IMR-90 (cell line): ENCODE data around the gene PBRM1. TPM values are rescaled to one million over a fixed set of nuclear protein-coding genes. Genes with fewer than 3 reads are reported as not detected.

Experiments used
- ATAC-seq: fragments of 200-7000 bp; cut with Tn5 transposase; 2 replicates; pipeline ENCODE4 v1.9.1; 2020; ENCODE audit warnings: low read depth, mild to moderate bottlenecking, moderate library complexity
- BruUV-seq: library from RNA; stranded (reverse); fragments of 400-500 nt; replicated peaks from 2 replicates; lab custom pipeline; 2021; lab: Mats Ljungman, UMichigan
- CTCF ChIA-PET: fragments of 300-600 bp; formaldehyde crosslinking; extraction: SDS; loops from one replicate; lab custom pipeline; 2021; ENCODE audit warnings: antibody characterized with exemption; lab: Yijun Ruan, JAX
- POLR2A ChIA-PET: fragments of 300-600 bp; sonication (Branson Sonifier 250); formaldehyde crosslinking; loops from one replicate; lab custom pipeline; 2022; ENCODE audit warnings: antibody characterized with exemption; ENCODE audit not compliant: unreplicated experiment; lab: Charles Lee
- DNase-seq: peaks from one replicate; pipeline ENCODE4 v3.0.0; 2013
- H2AFZ ChIP-seq: replicated peaks from 2 replicates; pipeline ENCODE3; 2013; ENCODE audit warnings: low read length, mild to moderate bottlenecking; ENCODE audit not compliant: poor library complexity
- H2AK5ac ChIP-seq: 2 replicates; pipeline ENCODE4 v1.6.1; 2013; ENCODE audit warnings: low read depth, low read length, inconsistent platforms
- H2AK9ac ChIP-seq: replicated peaks from 2 replicates; pipeline ENCODE3; 2013; ENCODE audit warnings: mild to moderate bottlenecking, low read depth, low read length, moderate library complexity; ENCODE audit not compliant: poor library complexity
- H2BK120ac ChIP-seq: 2 replicates; pipeline ENCODE4 v1.6.1; 2013; ENCODE audit warnings: low read depth, low read length, inconsistent platforms
- H2BK15ac ChIP-seq: 3 replicates; pipeline ENCODE4 v1.6.1; 2013; ENCODE audit warnings: low read depth, low read length, inconsistent platforms
- H2BK20ac ChIP-seq: 2 replicates; pipeline ENCODE4 v1.6.1; 2013; ENCODE audit warnings: low read depth, mild to moderate bottlenecking, inconsistent platforms, low read length, moderate library complexity
- H2BK5ac ChIP-seq: 2 replicates; pipeline ENCODE4 v1.6.1; 2013; ENCODE audit warnings: mild to moderate bottlenecking, low read depth, low read length, inconsistent platforms; ENCODE audit not compliant: poor library complexity, severe bottlenecking
- H3K14ac ChIP-seq: replicated peaks from 2 replicates; pipeline ENCODE4 v1.6.1; 2013; ENCODE audit warnings: low read depth, low read length, inconsistent platforms
- H3K18ac ChIP-seq: 2 replicates; pipeline ENCODE4 v1.6.1; 2013; ENCODE audit warnings: low read depth, low read length, control low read depth
- H3K23ac ChIP-seq: 2 replicates; pipeline ENCODE4 v1.6.1; 2013; ENCODE audit warnings: low read depth, low read length, inconsistent platforms
- H3K27ac ChIP-seq: 2 replicates; pipeline ENCODE4 v1.5.1; 2013; ENCODE audit warnings: mild to moderate bottlenecking, control low read depth, low read length; ENCODE audit not compliant: insufficient read depth
- H3K27me3 ChIP-seq: 2 replicates; pipeline ENCODE4 v1.6.1; 2013; ENCODE audit warnings: low read length; ENCODE audit not compliant: control insufficient read depth, insufficient read depth
- H3K36me3 ChIP-seq: 2 replicates; pipeline ENCODE4 v1.6.1; 2013; ENCODE audit warnings: low read length, mixed read lengths; ENCODE audit not compliant: control insufficient read depth, insufficient read depth
- H3K4ac ChIP-seq: 2 replicates; pipeline ENCODE4 v1.6.1; 2013; ENCODE audit warnings: low read depth, low read length, inconsistent platforms
- H3K4me1 ChIP-seq: 2 replicates; pipeline ENCODE4 v1.6.1; 2013; ENCODE audit warnings: low read length, mixed read lengths; ENCODE audit not compliant: control insufficient read depth, insufficient read depth
- H3K4me2 ChIP-seq: 2 replicates; pipeline ENCODE4 v1.6.1; 2013; ENCODE audit warnings: low read depth, mild to moderate bottlenecking, control low read depth, low read length, moderate library complexity
- H3K4me3 ChIP-seq: 2 replicates; pipeline ENCODE4 v1.5.1; 2013; ENCODE audit warnings: low read depth, mild to moderate bottlenecking, control low read depth, low read length, moderate library complexity; ENCODE audit not compliant: insufficient read depth
- H3K56ac ChIP-seq: 2 replicates; pipeline ENCODE4 v1.6.1; 2013; ENCODE audit warnings: low read length, inconsistent platforms; ENCODE audit not compliant: insufficient read depth; ENCODE audit errors: extremely low read depth
- H3K79me1 ChIP-seq, 2 experiments: 2 replicates each; pipeline ENCODE4 v1.6.1; 2013; ENCODE audit warnings: low read length in 2 of 2, inconsistent platforms in 1 of 2, low read depth in 1 of 2
- H3K9ac ChIP-seq: 2 replicates; pipeline ENCODE4 v1.6.1; 2013; ENCODE audit warnings: low read depth, low read length, control low read depth
- H3K9me1 ChIP-seq: 2 replicates; pipeline ENCODE4 v1.6.1; 2013; ENCODE audit warnings: low read length, inconsistent platforms; ENCODE audit not compliant: insufficient read depth
- H3K9me3 ChIP-seq: 2 replicates; pipeline ENCODE4 v1.6.1; 2013; ENCODE audit warnings: low read length; ENCODE audit not compliant: control insufficient read depth, insufficient read depth
- H4K20me1 ChIP-seq: 2 replicates; pipeline ENCODE4 v1.6.1; 2013; ENCODE audit warnings: low read length, inconsistent platforms; ENCODE audit not compliant: insufficient read depth
- H4K5ac ChIP-seq: 2 replicates; pipeline ENCODE4 v1.6.1; 2013; ENCODE audit warnings: mild to moderate bottlenecking, low read depth, low read length, control low read depth
- H4K8ac ChIP-seq, 2 experiments: 2 replicates each; pipeline ENCODE4 v1.6.1; 2013; ENCODE audit warnings: low read depth in 2 of 2, low read length in 2 of 2, control low read depth in 1 of 2, inconsistent platforms in 1 of 2
- H4K91ac ChIP-seq: 2 replicates; pipeline ENCODE4 v1.6.1; 2013; ENCODE audit warnings: low read depth, low read length, inconsistent platforms; ENCODE audit not compliant: insufficient read depth
- BHLHE40 ChIP-seq: fragments of 150-350 bp; IDR thresholded peaks from 2 replicates; pipeline ENCODE4 v1.6.1; 2016; ENCODE audit warnings: mild to moderate bottlenecking, low read depth, low read length
- CEBPB ChIP-seq: IDR thresholded peaks from 2 replicates; pipeline ENCODE4 v1.6.1; 2012; ENCODE audit warnings: low read depth, low read length, improper control_type of control experiment
- CHD1 ChIP-seq: IDR thresholded peaks from 2 replicates; pipeline ENCODE4 v1.6.1; 2012; ENCODE audit warnings: low read depth, low read length, improper control_type of control experiment
- FOS ChIP-seq: fragments of 150-350 bp; IDR thresholded peaks from 2 replicates; pipeline ENCODE4 v1.6.1; 2016; ENCODE audit warnings: low read depth, low read length
- MAFK ChIP-seq: IDR thresholded peaks from 2 replicates; pipeline ENCODE4 v1.6.1; 2012; ENCODE audit warnings: low read depth, low read length, improper control_type of control experiment
- MAZ ChIP-seq: IDR thresholded peaks from 2 replicates; pipeline ENCODE4 v1.6.1; 2012; ENCODE audit warnings: low read depth, mild to moderate bottlenecking, low read length, improper control_type of control experiment, moderate library complexity, borderline replicate concordance
- MXI1 ChIP-seq: IDR thresholded peaks from 2 replicates; pipeline ENCODE4 v1.6.1; 2012; ENCODE audit warnings: low read depth, mild to moderate bottlenecking, low read length, moderate library complexity, borderline replicate concordance
- NFE2L2 ChIP-seq: fragments of 150-350 bp; IDR thresholded peaks from 2 replicates; pipeline ENCODE4 v1.6.1; 2016; ENCODE audit warnings: low read depth, mild to moderate bottlenecking, low read length
- POLR2A ChIP-seq: IDR thresholded peaks from 2 replicates; pipeline ENCODE4 v1.6.1; 2012; ENCODE audit warnings: mild to moderate bottlenecking, low read depth, low read length
- RAD21 ChIP-seq: IDR thresholded peaks from 2 replicates; pipeline ENCODE4 v1.6.1; 2012; ENCODE audit warnings: low read length, improper control_type of control experiment
- RCOR1 ChIP-seq: IDR thresholded peaks from 2 replicates; pipeline ENCODE4 v1.6.1; 2012; ENCODE audit warnings: mild to moderate bottlenecking, low read length, improper control_type of control experiment; ENCODE audit not compliant: insufficient replicate concordance
- RFX5 ChIP-seq: IDR thresholded peaks from 2 replicates; pipeline ENCODE4 v1.8.0; 2012; ENCODE audit warnings: low read depth, mild to moderate bottlenecking, low read length, moderate library complexity
- SMC3 ChIP-seq: fragments of 150-350 bp; IDR thresholded peaks from 2 replicates; pipeline ENCODE4 v1.6.1; 2016; ENCODE audit warnings: low read depth, mild to moderate bottlenecking, antibody characterized with exemption, low read length, moderate library complexity
- WGBS, 2 experiments: methylation state at CpG; one replicate each; pipeline versions ENCODE4 v1.1.5 to v1.1.7; 2013; ENCODE audit warnings: missing lambda C conversion rate in 2 of 2; ENCODE audit not compliant: insufficient read length in 1 of 2; ENCODE audit errors: extremely low coverage in 2 of 2; 5-methylcytosine and 5-hydroxymethylcytosine counted together
- dilution Hi-C: fragments of 300-500 bp; cut with HindIII; formaldehyde crosslinking; loops from one replicate; pipeline ENCODE4 v1.14.3; 2018; ENCODE audit warnings: low sequenced_read_pairs; ENCODE audit not compliant: unreplicated experiment
- in situ Hi-C: fragments of 300-500 bp; cut with MboI; formaldehyde crosslinking; loops from 3 replicates; pipeline ENCODE4 v1.14.3; 2019; ENCODE audit warnings: low sequenced_read_pairs, inconsistent platforms, mixed read lengths
- intact Hi-C: fragments of 100-400 bp; cut with micrococcal nuclease; formaldehyde crosslinking; loops from 2 replicates; pipeline ENCODE4 v1.10.0; 2022
- polyA plus RNA-seq, 3 experiments: library from polyadenylated mRNA; depleted of rRNA; stranded (reverse); fragments of >200 nt; gene quantifications; 2 replicates each; pipeline ENCODE4 v1.2.3, GENCODE V29; 2012; ENCODE audit warnings: low replicate concordance in 1 of 3
- total RNA-seq: library from RNA; depleted of rRNA; stranded (reverse); fragments of >200 nt; gene quantifications from 2 replicates; pipeline ENCODE4 v1.2.3, GENCODE V29; 2012
- TF ChIP-seq, protein P1 (sequence below): fragments of 150-350 bp; IDR thresholded peaks from 2 replicates; pipeline ENCODE4 v1.6.1; 2016; ENCODE audit warnings: low read depth, mild to moderate bottlenecking, low read length, moderate library complexity, borderline replicate concordance
- TF ChIP-seq, protein P2 (sequence below): fragments of 150-350 bp; IDR thresholded peaks from 2 replicates; pipeline ENCODE4 v1.6.1; 2017; ENCODE audit warnings: mild to moderate bottlenecking, antibody characterized with exemption, low read length, low read depth
- TF ChIP-seq, protein P3 (sequence below): conservative IDR thresholded peaks from 2 replicates; pipeline ENCODE4 v1.5.1; 2012; ENCODE audit warnings: mild to moderate bottlenecking, low read depth, low read length, improper control_type of control experiment

PBRM1 gene
- total and polyA plus RNA-seq, 2 of the 4 experiments (the other 2 are of a cell fraction), result 16.5 to 72.6 TPM

DNA sequence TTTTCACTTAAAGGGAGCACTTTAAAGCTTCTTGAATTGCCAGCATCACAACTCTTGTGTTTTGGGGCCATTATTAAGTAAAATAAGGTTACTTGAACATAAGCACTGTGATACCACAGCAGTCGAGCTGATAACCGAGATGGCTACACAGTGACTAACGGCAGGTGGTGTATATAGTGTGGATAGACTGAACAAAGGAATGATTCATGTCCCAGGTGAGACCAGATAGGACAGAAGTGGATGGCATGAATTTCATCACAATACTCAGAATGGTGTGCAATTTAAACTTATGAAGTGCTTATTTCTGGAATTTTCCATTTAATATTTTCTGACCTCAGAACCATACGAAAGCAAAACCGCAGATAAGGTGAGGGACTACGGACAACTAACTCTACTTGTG is 40.2 kb downstream of the PBRM1 start:
- no TSS peak for BruUV-seq

More for the DNA sequence above, 40.2 kb downstream of the PBRM1 start:
- H3K36me3 ChIP-seq, result peaks cover 44% of the 10 kb centered on the region
- H4K5ac ChIP-seq, result no peak overlapping the region
- H3K27me3 ChIP-seq, result no peaks in the 10 kb centered on the region
- intact Hi-C loops (no loop called here), dilution Hi-C loops (no loop called here), in situ Hi-C loops (no loop called here)
- no peak overlapping the region for H2BK15ac ChIP-seq
- H2BK5ac ChIP-seq, result no peak overlapping the region
- no peak overlapping the region for H2AK5ac ChIP-seq
- no peak overlapping the region for H2AFZ ChIP-seq
- no peak overlapping the region for H3K23ac ChIP-seq
- H3K4me1 ChIP-seq, result peaks cover 8% of the 10 kb centered on the region; the same call in 1 of the 2 replicates
- H3K27ac ChIP-seq, result no peak overlapping the region
- H2BK20ac ChIP-seq, result no peak overlapping the region
- DNase-seq, result no peak
- H3K18ac ChIP-seq, result no peak overlapping the region
- no peak overlapping the region for H4K91ac ChIP-seq
- WGBS, 2 experiments, result no CpG with 5 or more reads among the region's 6 CpGs
- H3K79me1 ChIP-seq, result peaks cover 8 to 20% of the 10 kb centered on the region in 2 experiments
- no peak overlapping the region for H3K4me3 ChIP-seq
- ChIA-PET CTCF (no interaction called here), POLR2A (no interaction called here)
- no peak overlapping the region for H3K4ac ChIP-seq
- TF ChIP-seq, protein P1, sequence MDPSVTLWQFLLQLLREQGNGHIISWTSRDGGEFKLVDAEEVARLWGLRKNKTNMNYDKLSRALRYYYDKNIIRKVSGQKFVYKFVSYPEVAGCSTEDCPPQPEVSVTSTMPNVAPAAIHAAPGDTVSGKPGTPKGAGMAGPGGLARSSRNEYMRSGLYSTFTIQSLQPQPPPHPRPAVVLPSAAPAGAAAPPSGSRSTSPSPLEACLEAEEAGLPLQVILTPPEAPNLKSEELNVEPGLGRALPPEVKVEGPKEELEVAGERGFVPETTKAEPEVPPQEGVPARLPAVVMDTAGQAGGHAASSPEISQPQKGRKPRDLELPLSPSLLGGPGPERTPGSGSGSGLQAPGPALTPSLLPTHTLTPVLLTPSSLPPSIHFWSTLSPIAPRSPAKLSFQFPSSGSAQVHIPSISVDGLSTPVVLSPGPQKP, result no peak
- TF ChIP-seq MAZ (no peak), NFE2L2 (no peak), SMC3 (no peak), RCOR1 (no peak), RAD21 (no peak), CEBPB (no peak), MAFK (no peak), RFX5 (no peak), CHD1 (no peak), POLR2A (no peak), BHLHE40 (no peak), MXI1 (no peak), FOS (no peak)
- TF ChIP-seq, protein P2, sequence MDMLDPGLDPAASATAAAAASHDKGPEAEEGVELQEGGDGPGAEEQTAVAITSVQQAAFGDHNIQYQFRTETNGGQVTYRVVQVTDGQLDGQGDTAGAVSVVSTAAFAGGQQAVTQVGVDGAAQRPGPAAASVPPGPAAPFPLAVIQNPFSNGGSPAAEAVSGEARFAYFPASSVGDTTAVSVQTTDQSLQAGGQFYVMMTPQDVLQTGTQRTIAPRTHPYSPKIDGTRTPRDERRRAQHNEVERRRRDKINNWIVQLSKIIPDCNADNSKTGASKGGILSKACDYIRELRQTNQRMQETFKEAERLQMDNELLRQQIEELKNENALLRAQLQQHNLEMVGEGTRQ, result no peak
- TF ChIP-seq, protein P3, sequence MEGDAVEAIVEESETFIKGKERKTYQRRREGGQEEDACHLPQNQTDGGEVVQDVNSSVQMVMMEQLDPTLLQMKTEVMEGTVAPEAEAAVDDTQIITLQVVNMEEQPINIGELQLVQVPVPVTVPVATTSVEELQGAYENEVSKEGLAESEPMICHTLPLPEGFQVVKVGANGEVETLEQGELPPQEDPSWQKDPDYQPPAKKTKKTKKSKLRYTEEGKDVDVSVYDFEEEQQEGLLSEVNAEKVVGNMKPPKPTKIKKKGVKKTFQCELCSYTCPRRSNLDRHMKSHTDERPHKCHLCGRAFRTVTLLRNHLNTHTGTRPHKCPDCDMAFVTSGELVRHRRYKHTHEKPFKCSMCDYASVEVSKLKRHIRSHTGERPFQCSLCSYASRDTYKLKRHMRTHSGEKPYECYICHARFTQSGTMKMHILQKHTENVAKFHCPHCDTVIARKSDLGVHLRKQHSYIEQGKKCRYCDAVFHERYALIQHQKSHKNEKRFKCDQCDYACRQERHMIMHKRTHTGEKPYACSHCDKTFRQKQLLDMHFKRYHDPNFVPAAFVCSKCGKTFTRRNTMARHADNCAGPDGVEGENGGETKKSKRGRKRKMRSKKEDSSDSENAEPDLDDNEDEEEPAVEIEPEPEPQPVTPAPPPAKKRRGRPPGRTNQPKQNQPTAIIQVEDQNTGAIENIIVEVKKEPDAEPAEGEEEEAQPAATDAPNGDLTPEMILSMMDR, result no peak
- H2AK9ac ChIP-seq, result no peak overlapping the region
- no peak for ATAC-seq
- peaks cover 7% of the 10 kb centered on the region for H3K9me1 ChIP-seq
- no peak overlapping the region for H3K4me2 ChIP-seq
- no peak overlapping the region for H3K14ac ChIP-seq
- H4K8ac ChIP-seq, result no peak overlapping the region
- no peak overlapping the region for H3K56ac ChIP-seq
- no peak overlapping the region for H2BK120ac ChIP-seq
- no peaks in the 10 kb centered on the region for H4K20me1 ChIP-seq
- no peaks in the 10 kb centered on the region for H3K9me3 ChIP-seq
- no peak overlapping the region for H3K9ac ChIP-seq
